SK-N-SH (cell line): ENCODE measurements around the gene CNBD2. TPM values are rescaled to one million over a fixed set of nuclear protein-coding genes. Genes with fewer than 3 reads are reported as not detected.
A peak's percentile ranks its signal among the peaks of the same experiment; 100 is the strongest.
"Not testable (repeated sequence)": the region's sequence is repeated elsewhere in the genome, so short reads cannot be mapped to it uniquely, and the experiment has no call there.

ENCODE experiments used
- CTCF ChIA-PET: fragments of 300-600, 350-600 bp; formaldehyde crosslinking; extraction: SDS; loops from one replicate; lab custom pipeline; 2021; lab: Yijun Ruan, JAX
- POLR2A ChIA-PET: fragments of 350-600 bp; sonication (Branson Sonifier 250); formaldehyde crosslinking; extraction: SDS; loops from one replicate; lab custom pipeline; 2020; ENCODE audit warnings: antibody characterized with exemption, inconsistent platforms; lab: Yijun Ruan, JAX
- DNase-seq: peaks from one replicate; pipeline ENCODE4 v3.0.0; 2012
- H2AFZ ChIP-seq: fragments of 200-600 bp; sonication (generic); 2 replicates; pipeline ENCODE4 v1.8.1; 2016; ENCODE audit warnings: antibody characterized with exemption, mild to moderate bottlenecking, low read depth
- H3F3A ChIP-seq: fragments of 200-600 bp; sonication (generic); replicated peaks from 2 replicates; pipeline ENCODE3; 2016; ENCODE audit warnings: antibody characterized with exemption, mild to moderate bottlenecking; ENCODE audit not compliant: insufficient read depth
- H3K27ac ChIP-seq, 2 experiments: fragments of 200-500 bp in 1 of 2; fragments of 200-600 bp in 1 of 2; sonication (Bioruptor generic) in 1 of 2; sonication (generic), shearing (Covaris generic) in 1 of 2; 2 replicates each; pipeline versions ENCODE4 v1.5.1 to v1.6.1; 2014 to 2016; ENCODE audit warnings: low read depth in 2 of 2, inconsistent platforms in 1 of 2, low read length in 1 of 2, mild to moderate bottlenecking in 1 of 2, mixed read lengths in 1 of 2
- H3K27me3 ChIP-seq: fragments of 200-600 bp; sonication (generic), shearing (Covaris generic); 2 replicates; pipeline ENCODE4 v1.6.1; 2016; ENCODE audit warnings: mixed run types; ENCODE audit not compliant: insufficient read depth
- H3K36me3 ChIP-seq, 2 experiments: fragments of 200-500 bp in 1 of 2; fragments of 200-600 bp in 1 of 2; sonication (Bioruptor generic) in 1 of 2; sonication (generic) in 1 of 2; replicated peaks in 1 of 2; 2 replicates each; pipeline versions ENCODE3 to v1.5.1; 2014 to 2016; ENCODE audit warnings: low read length in 1 of 2, mild to moderate bottlenecking in 1 of 2; ENCODE audit not compliant: insufficient read depth in 2 of 2, control insufficient read depth in 1 of 2
- H3K4me1 ChIP-seq, 2 experiments: fragments of 200-500 bp in 1 of 2; fragments of 200-600 bp in 1 of 2; sonication (Bioruptor generic) in 1 of 2; sonication (generic), shearing (Covaris generic) in 1 of 2; 2 replicates each; pipeline versions ENCODE4 v1.5.1 to v1.6.1; 2014 to 2016; ENCODE audit warnings: low read depth in 1 of 2, low read length in 1 of 2, mixed run types in 1 of 2; ENCODE audit not compliant: insufficient read depth in 2 of 2, control insufficient read depth in 1 of 2
- H3K4me2 ChIP-seq: fragments of 200-600 bp; sonication (generic), shearing (Covaris generic); 2 replicates; pipeline ENCODE4 v1.6.1; 2017; ENCODE audit warnings: mixed run types
- H3K4me3 ChIP-seq, 2 experiments: fragments of 200-500 bp in 1 of 2; fragments of 200-600 bp in 1 of 2; sonication (Bioruptor generic) in 1 of 2; sonication (generic), shearing (Covaris generic) in 1 of 2; 2 replicates each; pipeline versions ENCODE4 v1.5.1 to v1.8.1; 2014 to 2016; ENCODE audit warnings: low read depth in 2 of 2, inconsistent platforms in 1 of 2, low read length in 1 of 2, mild to moderate bottlenecking in 1 of 2, mixed read lengths in 1 of 2, moderate library complexity in 1 of 2
- H3K79me2 ChIP-seq: fragments of 200-600 bp; sonication (generic); 2 replicates; pipeline ENCODE4 v1.8.1; 2017; ENCODE audit warnings: mild to moderate bottlenecking; ENCODE audit not compliant: insufficient read depth
- H3K9ac ChIP-seq: fragments of 200-600 bp; sonication (generic); 2 replicates; pipeline ENCODE4 v1.6.1; 2017; ENCODE audit warnings: mixed run types
- H3K9me2 ChIP-seq: fragments of 200-600 bp; sonication (generic); 2 replicates; pipeline ENCODE4 v1.6.1; 2017; ENCODE audit warnings: mixed run types
- H3K9me3 ChIP-seq: fragments of 200-600 bp; sonication (generic); 2 replicates; pipeline ENCODE4 v1.6.1; 2017; ENCODE audit warnings: mixed run types, mild to moderate bottlenecking, moderate library complexity
- H4K20me1 ChIP-seq: fragments of 200-600 bp; sonication (generic); 2 replicates; pipeline ENCODE4 v1.6.1; 2017; ENCODE audit warnings: mild to moderate bottlenecking, mixed run types; ENCODE audit not compliant: insufficient read depth
- NFIC ChIP-seq: IDR thresholded peaks from 2 replicates; pipeline ENCODE4 v1.4.0; 2012; ENCODE audit warnings: borderline replicate concordance
- TAF1 ChIP-seq: IDR thresholded peaks from 2 replicates; pipeline ENCODE4 v1.6.1; 2012; ENCODE audit warnings: low read depth, mild to moderate bottlenecking, low read length, moderate library complexity, borderline replicate concordance
- TCF12 ChIP-seq: IDR thresholded peaks from 2 replicates; pipeline ENCODE4 v1.4.0; 2012
- WGBS: methylation state at CpG from one replicate; pipeline ENCODE4 v1.1.6; 2017; ENCODE audit warnings: low lambda C conversion rate; 5-methylcytosine and 5-hydroxymethylcytosine counted together
- polyA plus RNA-seq, 3 experiments: library from polyadenylated mRNA; depleted of rRNA; stranded (reverse); fragments of >200 nt; gene quantifications; 2 replicates each; pipeline ENCODE4 v1.2.3, GENCODE V29; 2012
- TF ChIP-seq, protein P1 (sequence below): IDR thresholded peaks from 2 replicates; pipeline ENCODE4 v1.4.0; 2012; ENCODE audit warnings: low read depth, borderline replicate concordance
- TF ChIP-seq, protein P2 (sequence below): IDR thresholded peaks from 2 replicates; pipeline ENCODE4 v1.6.1; 2012; ENCODE audit warnings: mild to moderate bottlenecking, low read depth, low read length, moderate library complexity

Gene CNBD2
- polyA plus RNA-seq, 1 of the 3 experiments (the other 2 are of a cell fraction): 5.6 TPM

GRCh38 chr20:36017048-36017951, 48.9 kb downstream of the CNBD2 start:
- Histone ChIP-seq H3K27me3 (no peaks in the 10 kb centered on the region), H3K36me3 (no peaks in the 10 kb centered on the region), H3K9me2 (no peaks in the 10 kb centered on the region), H3K9ac (no peak overlapping the region), H2AFZ (peak overlapping the region; percentile 84), H3K27ac (peak overlapping the region in 1 of 2 experiments; percentile 64; a peak in 1 of 4 replicates), H3K4me3 (no peak overlapping the region), H3K4me1 (peaks cover 4 to 11% of the 10 kb centered on the region in 2 experiments; a peak in 2 of 4 replicates), H3K9me3 (no peaks in the 10 kb centered on the region), H3K4me2 (peak overlapping the region; percentile 15; the same call in 1 of the 2 replicates), H3F3A (no peaks in the 10 kb centered on the region), H4K20me1 (no peaks in the 10 kb centered on the region), H3K79me2 (no peaks in the 10 kb centered on the region)
- TF ChIP-seq TAF1 (no peak), TCF12 (0 out of 2 replicates have a peak, but pooled peaks have one; percentile 16), NFIC (no peak)
- TF ChIP-seq, protein P1, sequence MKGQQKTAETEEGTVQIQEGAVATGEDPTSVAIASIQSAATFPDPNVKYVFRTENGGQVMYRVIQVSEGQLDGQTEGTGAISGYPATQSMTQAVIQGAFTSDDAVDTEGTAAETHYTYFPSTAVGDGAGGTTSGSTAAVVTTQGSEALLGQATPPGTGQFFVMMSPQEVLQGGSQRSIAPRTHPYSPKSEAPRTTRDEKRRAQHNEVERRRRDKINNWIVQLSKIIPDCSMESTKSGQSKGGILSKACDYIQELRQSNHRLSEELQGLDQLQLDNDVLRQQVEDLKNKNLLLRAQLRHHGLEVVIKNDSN: peak; percentile 41; the same call in 1 of the 2 replicates
- DNase-seq: no peak
- CTCF ChIA-PET: interaction anchor here (1.4 to 1.6 kb wide), 2 partner anchors 23 to 121 kb away, joined by 3 to 6 read pairs; no protein-coding TSS in a partner anchor
- POLR2A ChIA-PET: interaction anchor here (0.7 kb wide), 1 partner anchor 122 kb away, joined by 4 read pairs; no protein-coding TSS in a partner anchor
- 67% methylated on average over 11 of the region's 11 CpGs for WGBS

DNA sequence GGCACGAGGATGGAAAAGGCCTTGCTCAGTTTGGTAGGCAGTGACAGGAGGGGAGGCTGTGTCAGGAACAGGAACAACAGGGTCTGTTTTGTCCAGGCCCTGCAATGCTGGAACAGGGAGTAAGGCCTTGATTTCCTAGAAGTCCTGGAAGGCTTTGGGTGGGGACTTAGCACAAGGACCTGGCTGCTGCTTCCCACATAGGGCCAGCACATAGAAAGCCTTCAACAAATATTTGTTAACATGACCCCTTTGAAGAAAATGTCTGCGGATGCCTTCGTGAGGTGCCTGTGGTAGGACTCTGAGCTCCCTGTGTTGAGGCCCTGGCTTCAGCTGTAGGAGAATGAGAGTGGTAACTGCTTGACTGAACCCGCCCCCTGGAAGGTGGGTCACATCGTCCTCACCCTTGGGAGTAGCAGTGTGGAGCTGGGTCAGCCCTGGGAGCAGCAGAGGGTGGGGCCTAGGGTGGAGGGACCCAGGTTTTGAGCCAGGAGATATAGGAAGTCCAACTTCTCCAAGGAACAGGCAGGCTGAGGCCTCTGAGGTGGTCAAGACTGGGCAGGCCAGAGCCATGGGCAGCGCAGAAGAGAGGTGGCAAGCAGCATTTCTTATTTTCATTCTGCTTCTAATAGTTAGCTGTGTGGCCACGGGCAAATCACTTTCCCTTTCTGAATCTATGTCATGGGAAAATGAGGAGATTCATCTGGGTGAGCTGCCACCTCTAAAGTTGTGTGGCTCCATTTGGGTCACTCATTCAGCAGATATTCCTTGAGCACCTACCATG, 50.0 kb downstream of the CNBD2 start:
- no peaks in the 10 kb centered on the region for H3K9me2 ChIP-seq
- peaks cover 4 to 11% of the 10 kb centered on the region in 2 experiments; a peak in 2 of 4 replicates for H3K4me1 ChIP-seq
- WGBS: 86% methylated on average over 7 of the region's 7 CpGs
- POLR2A ChIA-PET: no interaction called here
- no peaks in the 10 kb centered on the region for H3K36me3 ChIP-seq
- no peaks in the 10 kb centered on the region for H4K20me1 ChIP-seq
- TF ChIP-seq, protein P2, sequence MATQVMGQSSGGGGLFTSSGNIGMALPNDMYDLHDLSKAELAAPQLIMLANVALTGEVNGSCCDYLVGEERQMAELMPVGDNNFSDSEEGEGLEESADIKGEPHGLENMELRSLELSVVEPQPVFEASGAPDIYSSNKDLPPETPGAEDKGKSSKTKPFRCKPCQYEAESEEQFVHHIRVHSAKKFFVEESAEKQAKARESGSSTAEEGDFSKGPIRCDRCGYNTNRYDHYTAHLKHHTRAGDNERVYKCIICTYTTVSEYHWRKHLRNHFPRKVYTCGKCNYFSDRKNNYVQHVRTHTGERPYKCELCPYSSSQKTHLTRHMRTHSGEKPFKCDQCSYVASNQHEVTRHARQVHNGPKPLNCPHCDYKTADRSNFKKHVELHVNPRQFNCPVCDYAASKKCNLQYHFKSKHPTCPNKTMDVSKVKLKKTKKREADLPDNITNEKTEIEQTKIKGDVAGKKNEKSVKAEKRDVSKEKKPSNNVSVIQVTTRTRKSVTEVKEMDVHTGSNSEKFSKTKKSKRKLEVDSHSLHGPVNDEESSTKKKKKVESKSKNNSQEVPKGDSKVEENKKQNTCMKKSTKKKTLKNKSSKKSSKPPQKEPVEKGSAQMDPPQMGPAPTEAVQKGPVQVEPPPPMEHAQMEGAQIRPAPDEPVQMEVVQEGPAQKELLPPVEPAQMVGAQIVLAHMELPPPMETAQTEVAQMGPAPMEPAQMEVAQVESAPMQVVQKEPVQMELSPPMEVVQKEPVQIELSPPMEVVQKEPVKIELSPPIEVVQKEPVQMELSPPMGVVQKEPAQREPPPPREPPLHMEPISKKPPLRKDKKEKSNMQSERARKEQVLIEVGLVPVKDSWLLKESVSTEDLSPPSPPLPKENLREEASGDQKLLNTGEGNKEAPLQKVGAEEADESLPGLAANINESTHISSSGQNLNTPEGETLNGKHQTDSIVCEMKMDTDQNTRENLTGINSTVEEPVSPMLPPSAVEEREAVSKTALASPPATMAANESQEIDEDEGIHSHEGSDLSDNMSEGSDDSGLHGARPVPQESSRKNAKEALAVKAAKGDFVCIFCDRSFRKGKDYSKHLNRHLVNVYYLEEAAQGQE: no peak
- TF ChIP-seq, all 33 proteins: peak for 0
- Histone ChIP-seq H3F3A (no peaks in the 10 kb centered on the region), H3K4me2 (no peak overlapping the region), H3K27me3 (no peaks in the 10 kb centered on the region), H3K9me3 (no peaks in the 10 kb centered on the region), H3K4me3 (no peak overlapping the region), H3K9ac (no peak overlapping the region), H3K79me2 (no peaks in the 10 kb centered on the region), H3K27ac (no peak overlapping the region), H2AFZ (no peak overlapping the region)
- CTCF ChIA-PET: interaction anchor here (0.8 to 1.6 kb wide), 3 partner anchors 9 to 120 kb away, joined by 3 to 7 read pairs (median 6); no protein-coding TSS in a partner anchor
- no peak for DNase-seq

DNA sequence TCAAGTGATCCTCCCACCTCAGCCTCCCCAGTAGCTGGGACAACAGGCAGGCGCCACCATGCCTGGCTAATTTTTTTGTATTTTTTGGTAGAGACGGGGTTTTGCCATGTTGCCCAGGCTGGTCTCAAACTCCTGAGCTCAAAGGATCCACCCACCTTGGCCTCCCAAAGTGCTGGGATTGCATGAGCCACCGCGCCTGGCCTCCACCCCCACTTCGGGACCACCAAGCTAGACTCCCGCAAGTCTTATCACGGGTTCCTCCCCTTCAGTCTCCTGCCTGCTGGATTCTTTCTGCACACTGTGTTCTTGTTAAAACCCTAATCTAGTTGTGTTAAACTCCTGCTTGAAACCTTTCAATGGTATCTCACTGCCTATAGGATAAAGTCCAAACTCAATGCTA, 57.7 kb downstream of the CNBD2 start:
- H3K79me2 ChIP-seq, CTCF ChIA-PET, H3K9ac ChIP-seq, H3K27ac ChIP-seq, H3K4me3 ChIP-seq, H3K4me2 ChIP-seq, POLR2A ChIA-PET, DNase-seq, H3K36me3 ChIP-seq, H3K27me3 ChIP-seq, H3K9me2 ChIP-seq, H4K20me1 ChIP-seq, H3F3A ChIP-seq, H2AFZ ChIP-seq, H3K9me3 ChIP-seq, H3K4me1 ChIP-seq: not testable (repeated sequence)
- whole genome bisulfite sequencing: 86% methylated on average over 7 of the region's 7 CpGs
